Adrenal gland (tissue), 12 donors: ENCODE measurements around the gene SERPINE1. TPM values are rescaled to one million over a fixed set of nuclear protein-coding genes. Genes with fewer than 3 reads are reported as not detected.
"Not testable (repeated sequence)": the region's sequence is repeated elsewhere in the genome, so short reads cannot be mapped to it uniquely, and the experiment has no call there.

ENCODE experiments used
- DNase-seq, 7 donors: peaks; one replicate each; pipeline ENCODE4 v3.0.0-alpha.2; 2019 to 2020
- H3K27ac ChIP-seq, 5 donors: fragments of 200-600 bp; sonication (generic) in 4 of 5; 1 replicate in 3 of 5; 2 replicates in 2 of 5; pipeline versions ENCODE4 v1.5.1 to v1.8.0; 2016 to 2020; ENCODE audit warnings: mild to moderate bottlenecking in 1 of 5
- H3K27me3 ChIP-seq: fragments of 200-600 bp; 2 replicates; pipeline ENCODE4 v1.8.0; 2021
- H3K36me3 ChIP-seq, 2 donors: fragments of 200-600 bp; replicated peaks in 1 of 2; 1 replicate in 1 of 2; 2 replicates in 1 of 2; pipeline versions ENCODE4 v1.5.1 to v1.8.0; 2018 to 2022
- H3K4me1 ChIP-seq, 2 donors: fragments of 200-600 bp; replicated peaks in 1 of 2; 1 replicate in 1 of 2; 2 replicates in 1 of 2; pipeline versions ENCODE4 v1.5.1 to v1.8.0; 2018 to 2021
- H3K4me3 ChIP-seq, 4 donors: fragments of 200-600 bp; sonication (generic) in 3 of 4; one replicate each; pipeline ENCODE4 v1.5.1; 2016 to 2018
- H3K9me3 ChIP-seq, 3 donors: fragments of 200-600 bp; sonication (generic) in 1 of 3; replicated peaks in 1 of 3; 1 replicate in 2 of 3; 2 replicates in 1 of 3; pipeline versions ENCODE4 v1.5.1 to v1.8.0; 2016 to 2021
- POLR2A ChIP-seq, 2 donors: fragments of 450-650 bp; IDR thresholded peaks; one replicate each; pipeline ENCODE4 v1.6.1; 2017; ENCODE audit warnings: antibody characterized with exemption in 2 of 2, mild to moderate bottlenecking in 2 of 2, moderate library complexity in 1 of 2
- WGBS, 4 donors: extraction: QIAGEN DNeasy Blood & Tissue Kit in 2 of 4; methylation state at CpG; one replicate each; pipeline versions ENCODE4 v1.1.5 to v1.1.7; 2013 to 2017; 5-methylcytosine and 5-hydroxymethylcytosine counted together
- intact Hi-C, 2 donors: fragments of 100-400 bp; cut with DNase I; formaldehyde crosslinking; loops; one replicate each; pipeline versions ENCODE4 v1.14.1 to v1.15.0; 2022 to 2023
- polyA plus RNA-seq, 3 donors: library from polyadenylated mRNA; stranded (reverse); fragments of 200-250 nt in 2 of 3; fragments of 350-450 nt in 1 of 3; fragmentation: Illumina TruSeq in 1 of 3; extraction: RNeasy Lipid Tissue Mini Kit (QIAGEN cat#74804) in 1 of 3; gene quantifications; one replicate each; pipeline ENCODE4 v1.2.3, GENCODE V29; 2013 to 2014
- total RNA-seq, 9 donors: library from RNA; depleted of rRNA in 4 of 9; stranded (reverse); fragments of >200 nt in 4 of 9; fragments of 120-200 nt in 1 of 9; fragmentation: NEBNext Ultra II Directional in 1 of 9; extraction: Animal tissue kit (Norgen Biotek cat#: 25700) in 1 of 9; gene quantifications; one replicate each; pipeline versions ENCODE4 v1.1.0 to v1.2.4, GENCODE V29; 2013 to 2023
- TF ChIP-seq, protein P1 (sequence below), 6 experiments: fragments of 450-650 bp in 4 of 6; fragments of 200-600 bp in 2 of 6; sonication (generic) in 1 of 6; IDR thresholded peaks; 1 replicate in 5 of 6; 2 replicates in 1 of 6; pipeline versions ENCODE4 v1.5.1 to v1.8.0; 2016 to 2021; ENCODE audit warnings: antibody characterized with exemption in 6 of 6, mild to moderate bottlenecking in 2 of 6, moderate library complexity in 1 of 6
- donor health status: healthy with polysubstance abuse.
- donor health status: Bipolar disorder and iron deficiency.
- donor health status: DM: yes; HTN: yes; CAD: no.
- donor health status: DM: no; HTN: no; CAD: no.
- donor health status: DM: no; HTN: no; CAD: no.
- donor health status: DM: yes; HTN: yes; CAD: no.

The SERPINE1 gene
- total and polyA plus RNA-seq, 12 donors, result 4.8 to 118 (median 20.9) TPM

- TF ChIP-seq POLR2A (IDR thresholded peaks at IDR 0.05), result no peak
- TF ChIP-seq, protein P1, sequence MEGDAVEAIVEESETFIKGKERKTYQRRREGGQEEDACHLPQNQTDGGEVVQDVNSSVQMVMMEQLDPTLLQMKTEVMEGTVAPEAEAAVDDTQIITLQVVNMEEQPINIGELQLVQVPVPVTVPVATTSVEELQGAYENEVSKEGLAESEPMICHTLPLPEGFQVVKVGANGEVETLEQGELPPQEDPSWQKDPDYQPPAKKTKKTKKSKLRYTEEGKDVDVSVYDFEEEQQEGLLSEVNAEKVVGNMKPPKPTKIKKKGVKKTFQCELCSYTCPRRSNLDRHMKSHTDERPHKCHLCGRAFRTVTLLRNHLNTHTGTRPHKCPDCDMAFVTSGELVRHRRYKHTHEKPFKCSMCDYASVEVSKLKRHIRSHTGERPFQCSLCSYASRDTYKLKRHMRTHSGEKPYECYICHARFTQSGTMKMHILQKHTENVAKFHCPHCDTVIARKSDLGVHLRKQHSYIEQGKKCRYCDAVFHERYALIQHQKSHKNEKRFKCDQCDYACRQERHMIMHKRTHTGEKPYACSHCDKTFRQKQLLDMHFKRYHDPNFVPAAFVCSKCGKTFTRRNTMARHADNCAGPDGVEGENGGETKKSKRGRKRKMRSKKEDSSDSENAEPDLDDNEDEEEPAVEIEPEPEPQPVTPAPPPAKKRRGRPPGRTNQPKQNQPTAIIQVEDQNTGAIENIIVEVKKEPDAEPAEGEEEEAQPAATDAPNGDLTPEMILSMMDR (IDR thresholded peaks at IDR 0.05), result no peak
- Histone ChIP-seq H3K27me3 (no peaks in the 10 kb centered on the region), H3K4me1 (peaks cover 11 to 21% of the 10 kb centered on the region in 2 donors), H3K36me3 (peaks cover 0 to 29% of the 10 kb centered on the region in 2 donors), H3K9me3 (no peaks in the 10 kb centered on the region), H3K27ac (no peak overlapping the region), H3K4me3 (no peak overlapping the region)
- no peak for DNase-seq
- WGBS, 4 donors, result 90 to 96% (median 95%) methylated on average over 11 to 41 of the region's 41 CpGs
- intact Hi-C loops, result loop anchor here in 1 of 2 donors (2.0 kb wide), 1 partner anchor 50 kb away; no protein-coding TSS in a partner anchor
Observed at GRCh38 chr7:101088858-101089529, 37.9 kb upstream of the SERPINE1 start.

- no peaks in the 10 kb centered on the region for H3K9me3 ChIP-seq
- H3K36me3 ChIP-seq, result peaks cover 0 to 29% of the 10 kb centered on the region in 2 donors
- H3K4me3 ChIP-seq, result no peak overlapping the region
- DNase-seq, result no peak
- 90 to 94% (median 93%) methylated on average over 9 of the region's 9 CpGs for WGBS, 4 donors
- TF ChIP-seq, protein P1 (IDR thresholded peaks at IDR 0.05), result no peak
- no peak for TF ChIP-seq POLR2A (IDR thresholded peaks at IDR 0.05)
- intact Hi-C loops, result loop anchor here in 1 of 2 donors (2.0 kb wide), 1 partner anchor 49 kb away; no protein-coding TSS in a partner anchor
- H3K4me1 ChIP-seq, result peaks cover 11 to 19% of the 10 kb centered on the region in 2 donors
- no peaks in the 10 kb centered on the region for H3K27me3 ChIP-seq
- H3K27ac ChIP-seq, result no peak overlapping the region
Observed at GRCh38 chr7:101089876-101090275, 37.0 kb upstream of the SERPINE1 start.

DNA sequence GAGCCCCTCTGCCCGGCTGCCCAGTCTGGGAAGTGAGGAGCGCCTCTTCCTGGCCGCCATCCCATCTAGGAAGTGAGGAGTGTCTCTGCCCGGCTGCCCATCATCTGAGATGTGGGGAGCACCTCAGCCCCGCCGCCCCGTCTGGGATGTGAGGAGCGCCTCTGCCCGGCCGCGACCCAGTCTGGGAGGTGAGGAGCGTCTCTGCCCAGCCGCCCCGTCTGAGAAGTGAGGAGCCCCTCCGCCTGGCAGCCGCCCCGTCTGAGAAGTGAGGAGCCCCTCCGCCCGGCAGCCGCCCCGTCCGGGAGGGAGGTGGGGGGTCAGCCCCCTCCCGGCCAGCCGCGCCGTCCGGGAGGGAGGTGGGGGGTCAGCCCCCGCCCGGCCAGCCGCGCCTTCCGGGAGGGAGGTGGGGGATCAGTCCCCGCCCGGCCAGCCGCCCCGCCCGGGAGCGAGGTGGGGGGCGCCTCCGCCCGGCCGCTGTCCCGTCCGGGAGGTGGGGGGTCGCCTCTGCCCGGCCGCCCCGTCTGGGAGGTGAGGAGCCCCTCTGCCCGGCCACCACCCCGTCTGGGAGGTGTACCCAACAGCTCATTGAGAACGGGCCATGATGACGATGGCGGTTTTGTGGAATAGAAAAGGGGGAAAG is 34.5 kb upstream of the SERPINE1 start:
- 96 to 98% (median 97%) methylated on average over 11 to 51 of the region's 53 CpGs; no CpG with 5 or more reads in 1 of the 4 donors for WGBS, 4 donors
- intact Hi-C loops, result not testable (repeated sequence)

GRCh38 chr7:101093906-101094305 is 33.0 kb upstream of the SERPINE1 start:
- Histone ChIP-seq H3K27me3 (no peaks in the 10 kb centered on the region), H3K4me1 (no peaks in the 10 kb centered on the region), H3K27ac (no peak overlapping the region), H3K4me3 (no peak overlapping the region), H3K9me3 (no peaks in the 10 kb centered on the region), H3K36me3 (peaks cover 0 to 10% of the 10 kb centered on the region in 2 donors)
- WGBS, 4 donors, result 73 to 78% (median 77%) methylated on average over 4 of the region's 4 CpGs
- TF ChIP-seq POLR2A (IDR thresholded peaks at IDR 0.05), result no peak
- TF ChIP-seq, protein P1 (IDR thresholded peaks at IDR 0.05), result no peak
- no peak for DNase-seq
- intact Hi-C loops, result no loop called here

More for the DNA sequence above, 34.5 kb upstream of the SERPINE1 start:
- not testable (repeated sequence) for H3K27me3 ChIP-seq, H3K27ac ChIP-seq, H3K4me1 ChIP-seq, H3K9me3 ChIP-seq, DNase-seq, H3K4me3 ChIP-seq
- H3K36me3 ChIP-seq, result peaks cover 0 to 26% of the 10 kb centered on the region in 2 donors
